Measurements from ENCODE around the gene TNFRSF11A.

TNFRSF11A gene

GRCh38 chr18:62413206-62413605 is 88.1 kb downstream of the TNFRSF11A start:
- DNase-seq (ENCODE audit: low read depth in 2 of 2): no peak

GRCh38 chr18:62418258-62418657 is 93.1 kb downstream of the TNFRSF11A start:
- DNase-seq (ENCODE audit: low read depth in 2 of 2): no peak

DNA sequence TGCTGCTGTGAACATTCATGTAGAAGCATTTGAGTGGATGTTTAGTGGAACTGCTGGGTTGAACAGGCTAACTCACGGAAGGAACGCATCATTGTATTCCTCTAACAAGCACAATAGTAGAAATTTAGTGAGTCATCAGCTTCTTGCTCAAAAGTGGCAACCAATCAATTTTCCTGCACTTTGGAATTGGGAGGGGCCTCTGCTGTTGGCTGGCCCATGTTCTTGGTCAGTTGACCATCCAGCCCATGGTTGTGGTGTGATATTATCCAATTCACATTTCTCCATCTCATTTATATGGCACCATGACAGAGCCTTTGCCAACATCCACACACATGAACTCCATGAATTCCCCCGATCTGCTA is 95.0 kb downstream of the TNFRSF11A start:
- peak in 1 of 2 donors; percentile 8 for DNase-seq (ENCODE audit: low read depth in 2 of 2)

- DNase-seq (ENCODE audit: low read depth in 2 of 2): peak; percentile 35 to 59
These were observed 95.6 kb downstream of the TNFRSF11A start for GRCh38 chr18:62420513-62421209.

- DNase-seq (ENCODE audit: low read depth in 2 of 2): peak in 1 of 2 donors; percentile 58
These were observed 100.5 kb downstream of the TNFRSF11A start for GRCh38 chr18:62425465-62426190.

DNA sequence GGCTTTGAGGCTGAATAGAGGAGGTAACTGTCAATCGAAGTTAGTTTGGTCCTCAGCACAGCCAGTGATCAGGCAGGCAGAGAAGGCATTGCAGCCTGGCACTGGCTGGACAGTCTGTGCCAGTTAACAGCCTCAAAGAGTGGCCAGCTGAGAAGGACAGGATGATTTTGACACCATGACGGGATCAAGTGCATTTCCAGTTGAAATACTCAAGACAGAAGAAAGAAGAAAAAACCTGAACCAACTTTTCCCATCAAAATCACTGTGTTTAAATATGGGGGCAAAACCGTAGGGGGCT is 101.0 kb downstream of the TNFRSF11A start:
- DNase-seq (ENCODE audit: low read depth in 2 of 2): no peak

DNA sequence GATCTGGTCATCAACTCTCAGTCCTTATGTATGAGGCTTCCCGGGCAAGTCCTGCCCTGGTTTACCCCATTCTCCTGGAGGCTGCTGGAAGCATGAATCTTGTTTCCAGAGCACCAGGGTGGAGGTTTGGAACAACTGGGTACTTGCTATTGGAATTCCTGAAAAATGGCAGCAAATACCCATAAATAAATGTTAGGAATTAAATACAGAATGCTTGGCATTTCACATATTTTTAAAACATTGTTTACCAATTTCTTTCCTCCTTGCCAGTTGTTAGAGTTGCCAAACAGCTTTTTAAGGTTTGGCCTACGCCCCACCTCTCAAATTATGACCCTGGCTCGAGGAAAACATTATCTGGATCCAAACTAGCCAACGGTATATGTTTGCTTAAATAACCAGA is 107.1 kb downstream of the TNFRSF11A start:
- no peak for DNase-seq (ENCODE audit: low read depth in 2 of 2)

DNA sequence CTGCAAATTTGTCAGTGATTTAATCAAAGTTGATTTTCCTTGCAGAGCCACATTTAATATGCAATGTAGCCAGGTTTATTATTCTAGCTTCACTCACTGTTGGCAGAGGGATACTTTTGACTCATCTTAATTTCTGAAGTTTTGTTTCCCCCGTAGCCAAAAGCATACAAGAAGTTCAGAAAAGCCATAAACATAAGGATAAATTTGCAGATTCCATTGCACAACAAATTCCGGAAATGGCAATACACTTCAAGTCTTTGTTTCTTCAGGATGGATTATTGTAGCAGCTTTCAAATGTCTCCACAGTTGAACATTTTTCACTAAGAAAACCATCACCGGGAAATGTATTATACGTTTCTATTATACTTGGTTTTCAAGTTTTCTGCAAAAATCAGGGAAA is 109.7 kb downstream of the TNFRSF11A start:
- DNase-seq (ENCODE audit: low read depth in 2 of 2): no peak

DNA sequence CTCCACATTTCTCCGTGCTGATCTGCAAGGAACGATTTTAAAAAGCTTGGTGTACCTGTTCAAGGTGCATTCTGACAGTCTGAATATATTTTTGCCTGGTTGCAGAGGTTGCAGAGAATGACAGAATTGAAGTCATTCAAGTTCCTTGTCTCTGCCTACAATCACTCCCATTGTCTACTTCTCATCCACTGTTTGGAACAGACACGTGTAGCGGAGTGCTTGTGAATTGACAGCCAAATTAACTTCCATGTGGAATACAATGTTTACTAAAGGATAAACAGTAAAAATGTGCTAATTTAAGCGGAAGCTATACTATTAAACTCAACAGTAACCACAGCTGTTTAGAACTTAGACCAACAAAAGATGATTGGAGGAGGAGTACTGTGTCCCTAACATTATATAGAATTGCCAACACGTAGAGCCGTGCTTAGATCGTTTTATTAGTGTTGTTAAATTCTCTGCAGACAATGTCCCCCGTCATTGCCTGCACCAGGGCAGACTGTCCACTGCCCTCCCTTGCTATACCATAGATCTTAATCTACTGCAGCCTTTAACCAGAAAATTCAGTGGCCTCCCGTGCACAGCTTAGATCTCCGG is 110.4 kb downstream of the TNFRSF11A start:
- no peak for DNase-seq (ENCODE audit: low read depth in 2 of 2)

GRCh38 chr18:62436636-62437234 is 111.6 kb downstream of the TNFRSF11A start:
- DNase-seq (ENCODE audit: low read depth in 2 of 2): no peak

DNA sequence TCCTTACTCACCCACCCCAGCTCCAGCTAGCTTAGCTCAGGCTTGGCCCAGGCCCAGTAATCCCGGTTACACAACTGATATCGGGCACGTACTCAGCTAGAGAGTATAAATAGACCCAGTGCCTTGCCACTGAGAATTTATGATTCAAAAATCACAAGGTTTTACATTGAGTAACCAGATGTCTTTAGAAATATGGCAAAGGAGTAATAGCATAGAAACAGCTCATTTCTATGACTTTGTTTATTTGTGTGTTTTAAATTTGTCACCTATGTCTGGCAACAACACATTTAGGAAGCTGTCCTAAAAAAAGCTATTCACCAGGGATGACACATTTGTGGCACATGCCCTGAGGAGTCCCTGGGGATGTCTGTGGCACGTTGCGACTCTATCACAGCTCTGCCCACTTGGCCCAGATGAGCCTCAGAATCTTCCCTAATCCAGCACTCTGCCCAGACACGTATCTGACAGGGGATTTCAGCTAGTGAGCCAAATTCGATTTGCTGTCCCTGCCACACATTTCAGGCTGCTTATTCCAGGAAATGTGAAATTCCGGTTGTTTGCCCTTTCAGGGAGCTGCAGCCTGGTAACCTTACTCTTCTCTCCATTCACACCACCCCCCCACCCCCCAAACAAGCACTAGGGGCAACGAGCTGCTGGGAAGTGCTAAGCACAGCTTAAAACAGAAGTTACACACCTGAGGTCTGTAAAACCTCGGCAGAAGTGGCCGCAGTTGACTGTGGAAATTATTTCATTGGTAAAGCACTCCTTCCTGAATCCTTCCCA is 112.3 kb downstream of the TNFRSF11A start:
- no peak for DNase-seq (ENCODE audit: low read depth in 2 of 2)

DNA sequence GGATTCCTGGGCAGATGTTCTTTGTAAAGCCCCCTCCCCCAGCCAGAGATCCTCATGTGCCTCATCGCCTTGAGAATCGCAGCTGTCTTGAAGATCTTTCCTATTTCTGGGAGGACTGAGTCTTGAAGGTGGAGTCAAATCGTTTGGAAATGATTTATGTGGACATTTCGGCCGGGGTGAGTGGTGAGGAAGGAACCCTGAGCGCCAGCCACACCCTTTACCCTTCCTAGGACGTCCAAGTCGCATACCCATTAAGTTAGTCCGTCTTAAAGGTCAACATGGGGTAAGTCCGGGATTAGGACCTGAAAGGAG is 112.9 kb downstream of the TNFRSF11A start:
- no peak for DNase-seq (ENCODE audit: low read depth in 2 of 2)

DNA sequence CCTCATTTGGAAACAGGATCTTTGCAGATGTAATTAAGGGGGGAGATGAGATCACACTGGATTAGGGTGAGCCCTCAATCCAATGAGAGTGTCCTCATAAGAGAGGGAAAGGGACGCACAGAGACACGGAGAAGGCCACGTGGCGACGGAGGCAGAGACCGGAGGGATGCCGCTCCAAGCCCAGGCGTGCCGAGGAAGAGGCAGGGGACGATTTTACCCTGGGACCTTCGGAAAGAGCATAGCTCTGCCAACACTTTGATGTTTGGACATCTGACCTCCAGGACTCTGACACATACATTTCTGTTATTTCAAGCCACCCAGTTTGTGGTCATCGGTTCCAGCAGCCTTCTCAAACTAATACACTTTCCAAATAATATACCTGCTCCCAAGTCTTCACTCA is 113.3 kb downstream of the TNFRSF11A start:
- no peak for DNase-seq (ENCODE audit: low read depth in 2 of 2)

DNA sequence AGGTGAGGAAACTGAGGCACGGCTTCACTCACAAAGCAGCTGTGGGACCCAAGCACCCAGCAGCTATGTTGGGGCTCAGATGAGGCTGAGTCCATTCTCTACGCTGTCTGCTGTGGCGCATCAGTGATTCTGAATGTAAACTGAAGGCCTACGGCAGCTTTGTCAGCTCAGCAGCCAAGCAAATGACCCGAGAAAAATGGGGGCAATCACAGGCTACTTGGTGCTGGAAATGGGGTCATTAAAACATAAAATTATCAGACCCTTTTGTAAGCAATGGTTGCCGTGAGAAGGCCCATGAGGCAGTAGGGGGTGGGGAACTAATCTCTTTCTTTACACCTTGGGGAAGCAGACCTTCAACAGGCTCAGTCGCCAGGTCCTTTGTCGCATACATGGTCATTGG is 113.8 kb downstream of the TNFRSF11A start:
- DNase-seq (ENCODE audit: low read depth in 2 of 2): no peak
